SK-N-SH (cell line): ENCODE data around the gene PLA2G6. TPM values are rescaled to one million over a fixed set of nuclear protein-coding genes. Genes with fewer than 3 reads are reported as not detected.

Experiments used
- CTCF ChIA-PET: fragments of 300-600, 350-600 bp; formaldehyde crosslinking; extraction: SDS; loops from one replicate; lab custom pipeline; 2021; lab: Yijun Ruan, JAX
- POLR2A ChIA-PET: fragments of 350-600 bp; sonication (Branson Sonifier 250); formaldehyde crosslinking; extraction: SDS; loops from one replicate; lab custom pipeline; 2020; ENCODE audit warnings: antibody characterized with exemption, inconsistent platforms; lab: Yijun Ruan, JAX
- DNase-seq: peaks from one replicate; pipeline ENCODE4 v3.0.0; 2012
- H2AFZ ChIP-seq: fragments of 200-600 bp; sonication (generic); 2 replicates; pipeline ENCODE4 v1.8.1; 2016; ENCODE audit warnings: antibody characterized with exemption, mild to moderate bottlenecking, low read depth
- H3F3A ChIP-seq: fragments of 200-600 bp; sonication (generic); replicated peaks from 2 replicates; pipeline ENCODE3; 2016; ENCODE audit warnings: antibody characterized with exemption, mild to moderate bottlenecking; ENCODE audit not compliant: insufficient read depth
- H3K27ac ChIP-seq, 2 experiments: fragments of 200-500 bp in 1 of 2; fragments of 200-600 bp in 1 of 2; sonication (Bioruptor generic) in 1 of 2; sonication (generic), shearing (Covaris generic) in 1 of 2; 2 replicates each; pipeline versions ENCODE4 v1.5.1 to v1.6.1; 2014 to 2016; ENCODE audit warnings: low read depth in 2 of 2, inconsistent platforms in 1 of 2, low read length in 1 of 2, mild to moderate bottlenecking in 1 of 2, mixed read lengths in 1 of 2
- H3K27me3 ChIP-seq: fragments of 200-600 bp; sonication (generic), shearing (Covaris generic); 2 replicates; pipeline ENCODE4 v1.6.1; 2016; ENCODE audit warnings: mixed run types; ENCODE audit not compliant: insufficient read depth
- H3K36me3 ChIP-seq, 2 experiments: fragments of 200-500 bp in 1 of 2; fragments of 200-600 bp in 1 of 2; sonication (Bioruptor generic) in 1 of 2; sonication (generic) in 1 of 2; replicated peaks in 1 of 2; 2 replicates each; pipeline versions ENCODE3 to v1.5.1; 2014 to 2016; ENCODE audit warnings: low read length in 1 of 2, mild to moderate bottlenecking in 1 of 2; ENCODE audit not compliant: insufficient read depth in 2 of 2, control insufficient read depth in 1 of 2
- H3K4me1 ChIP-seq, 2 experiments: fragments of 200-500 bp in 1 of 2; fragments of 200-600 bp in 1 of 2; sonication (Bioruptor generic) in 1 of 2; sonication (generic), shearing (Covaris generic) in 1 of 2; 2 replicates each; pipeline versions ENCODE4 v1.5.1 to v1.6.1; 2014 to 2016; ENCODE audit warnings: low read depth in 1 of 2, low read length in 1 of 2, mixed run types in 1 of 2; ENCODE audit not compliant: insufficient read depth in 2 of 2, control insufficient read depth in 1 of 2
- H3K4me2 ChIP-seq: fragments of 200-600 bp; sonication (generic), shearing (Covaris generic); 2 replicates; pipeline ENCODE4 v1.6.1; 2017; ENCODE audit warnings: mixed run types
- H3K4me3 ChIP-seq, 2 experiments: fragments of 200-500 bp in 1 of 2; fragments of 200-600 bp in 1 of 2; sonication (Bioruptor generic) in 1 of 2; sonication (generic), shearing (Covaris generic) in 1 of 2; 2 replicates each; pipeline versions ENCODE4 v1.5.1 to v1.8.1; 2014 to 2016; ENCODE audit warnings: low read depth in 2 of 2, inconsistent platforms in 1 of 2, low read length in 1 of 2, mild to moderate bottlenecking in 1 of 2, mixed read lengths in 1 of 2, moderate library complexity in 1 of 2
- H3K79me2 ChIP-seq: fragments of 200-600 bp; sonication (generic); 2 replicates; pipeline ENCODE4 v1.8.1; 2017; ENCODE audit warnings: mild to moderate bottlenecking; ENCODE audit not compliant: insufficient read depth
- H3K9ac ChIP-seq: fragments of 200-600 bp; sonication (generic); 2 replicates; pipeline ENCODE4 v1.6.1; 2017; ENCODE audit warnings: mixed run types
- H3K9me2 ChIP-seq: fragments of 200-600 bp; sonication (generic); 2 replicates; pipeline ENCODE4 v1.6.1; 2017; ENCODE audit warnings: mixed run types
- H3K9me3 ChIP-seq: fragments of 200-600 bp; sonication (generic); 2 replicates; pipeline ENCODE4 v1.6.1; 2017; ENCODE audit warnings: mixed run types, mild to moderate bottlenecking, moderate library complexity
- H4K20me1 ChIP-seq: fragments of 200-600 bp; sonication (generic); 2 replicates; pipeline ENCODE4 v1.6.1; 2017; ENCODE audit warnings: mild to moderate bottlenecking, mixed run types; ENCODE audit not compliant: insufficient read depth
- CHD2 ChIP-seq: fragments of 150-350 bp; IDR thresholded peaks from 2 replicates; pipeline ENCODE4 v1.6.1; 2018; ENCODE audit warnings: low read length; ENCODE audit not compliant: partially characterized antibody
- CTCF ChIP-seq: fragments of 200-600 bp; sonication (generic); IDR thresholded peaks from 2 replicates; pipeline ENCODE4 v1.6.1; 2017; ENCODE audit warnings: antibody characterized with exemption, mild to moderate bottlenecking, moderate library complexity
- ELF1 ChIP-seq: IDR thresholded peaks from 2 replicates; pipeline ENCODE4 v1.4.0; 2012
- FOSL2 ChIP-seq: IDR thresholded peaks from 2 replicates; pipeline ENCODE4 v1.4.0; 2012; ENCODE audit warnings: low read depth, mild to moderate bottlenecking, moderate library complexity, borderline replicate concordance
- GATA2 ChIP-seq: sonication (generic); formaldehyde crosslinking; IDR thresholded peaks from 2 replicates; pipeline ENCODE4 v1.5.0; 2020; ENCODE audit warnings: mild to moderate bottlenecking, missing genetic modification reagents
- IRF3 ChIP-seq: fragments of 150-350 bp; IDR thresholded peaks from 2 replicates; pipeline ENCODE4 v1.6.1; 2016; ENCODE audit warnings: mild to moderate bottlenecking, low read depth, low read length
- MEF2A ChIP-seq: IDR thresholded peaks from 2 replicates; pipeline ENCODE4 v1.4.0; 2012; ENCODE audit warnings: low read depth, borderline replicate concordance
- MXI1 ChIP-seq: IDR thresholded peaks from 2 replicates; pipeline ENCODE4 v1.6.1; 2012; ENCODE audit warnings: mild to moderate bottlenecking, low read depth, low read length, improper control_type of control experiment
- NRF1 ChIP-seq: IDR thresholded peaks from 2 replicates; pipeline ENCODE4 v1.6.1; 2012; ENCODE audit warnings: low read depth, mild to moderate bottlenecking, low read length
- POLR2AphosphoS5 ChIP-seq: IDR thresholded peaks from 2 replicates; pipeline ENCODE4 v1.6.1; 2012; ENCODE audit warnings: low read depth, low read length
- RAD21 ChIP-seq: IDR thresholded peaks from 2 replicates; pipeline ENCODE4 v1.6.1; 2012; ENCODE audit warnings: mild to moderate bottlenecking, low read length
- RCOR1 ChIP-seq: fragments of 150-350 bp; IDR thresholded peaks from 2 replicates; pipeline ENCODE4 v1.6.1; 2017; ENCODE audit warnings: antibody characterized with exemption, low read length
- REST ChIP-seq: IDR thresholded peaks from 2 replicates; pipeline ENCODE4 v1.6.1; 2012; ENCODE audit warnings: mild to moderate bottlenecking, low read depth, low read length, moderate library complexity
- RFX5 ChIP-seq: IDR thresholded peaks from 2 replicates; pipeline ENCODE4 v1.6.1; 2012; ENCODE audit warnings: mild to moderate bottlenecking, improper control_type of control experiment, low read length
- SIN3A ChIP-seq: IDR thresholded peaks from 2 replicates; pipeline ENCODE4 v1.6.1; 2012; ENCODE audit warnings: low read depth, mild to moderate bottlenecking, low read length, moderate library complexity, borderline replicate concordance
- SMC3 ChIP-seq: IDR thresholded peaks from 2 replicates; pipeline ENCODE4 v1.6.1; 2012; ENCODE audit warnings: low read depth, low read length, improper control_type of control experiment
- TEAD4 ChIP-seq: IDR thresholded peaks from 2 replicates; pipeline ENCODE4 v1.4.0; 2012; ENCODE audit warnings: mild to moderate bottlenecking, borderline replicate concordance; ENCODE audit not compliant: insufficient read depth
- YY1 ChIP-seq: IDR thresholded peaks from 2 replicates; pipeline ENCODE4 v1.4.0; 2012; ENCODE audit warnings: low read depth, mild to moderate bottlenecking
- WGBS: methylation state at CpG from one replicate; pipeline ENCODE4 v1.1.6; 2017; ENCODE audit warnings: low lambda C conversion rate; 5-methylcytosine and 5-hydroxymethylcytosine counted together
- polyA plus RNA-seq, 3 experiments: library from polyadenylated mRNA; depleted of rRNA; stranded (reverse); fragments of >200 nt; gene quantifications; 2 replicates each; pipeline ENCODE4 v1.2.3, GENCODE V29; 2012
- TF ChIP-seq, protein P1 (sequence below): fragments of 150-350 bp; IDR thresholded peaks from 2 replicates; pipeline ENCODE4 v1.6.1; 2017; ENCODE audit warnings: antibody characterized with exemption, low read length, low read depth, borderline replicate concordance

Gene PLA2G6
- polyA plus RNA-seq, 1 of the 3 experiments (the other 2 are of a cell fraction): 10.5 TPM

DNA sequence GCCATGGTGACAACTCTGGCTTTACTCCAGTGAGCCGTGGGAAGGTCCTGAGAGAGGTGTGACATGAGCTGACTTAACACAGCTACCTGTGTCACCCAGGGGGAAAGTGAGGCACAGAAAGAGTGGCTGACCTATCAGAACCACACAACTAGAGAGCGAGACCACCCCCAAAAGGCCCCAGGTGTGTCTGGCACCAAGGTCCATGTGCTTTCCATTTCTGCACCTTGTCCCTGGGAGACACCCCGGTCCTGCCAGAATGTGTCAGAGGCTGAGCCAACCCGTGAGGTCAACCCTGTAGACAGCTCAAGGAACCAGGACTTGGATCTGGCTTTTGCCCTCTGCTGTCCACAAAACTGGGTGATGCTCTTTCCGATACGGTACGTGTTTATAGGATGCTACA, 29.9 kb upstream of the PLA2G6 start:
- H2AFZ ChIP-seq: no peak overlapping the region
- no peaks in the 10 kb centered on the region for H3K9me2 ChIP-seq
- no peak overlapping the region for H3K4me3 ChIP-seq
- no peak overlapping the region for H3K27ac ChIP-seq
- peaks cover 31% of the 10 kb centered on the region; the same call in 1 of the 2 replicates for H3K79me2 ChIP-seq
- no peak for TF ChIP-seq POLR2AphosphoS5
- no peak for TF ChIP-seq CHD2
- TF ChIP-seq REST: no peak
- TF ChIP-seq GATA2 (CRISPR knock-in tag): no peak
- TF ChIP-seq RCOR1: no peak
- TF ChIP-seq NRF1: no peak
- no peak for TF ChIP-seq MEF2A
- no peak for TF ChIP-seq RFX5
- TF ChIP-seq MXI1: no peak
- TF ChIP-seq, protein P1, sequence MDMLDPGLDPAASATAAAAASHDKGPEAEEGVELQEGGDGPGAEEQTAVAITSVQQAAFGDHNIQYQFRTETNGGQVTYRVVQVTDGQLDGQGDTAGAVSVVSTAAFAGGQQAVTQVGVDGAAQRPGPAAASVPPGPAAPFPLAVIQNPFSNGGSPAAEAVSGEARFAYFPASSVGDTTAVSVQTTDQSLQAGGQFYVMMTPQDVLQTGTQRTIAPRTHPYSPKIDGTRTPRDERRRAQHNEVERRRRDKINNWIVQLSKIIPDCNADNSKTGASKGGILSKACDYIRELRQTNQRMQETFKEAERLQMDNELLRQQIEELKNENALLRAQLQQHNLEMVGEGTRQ: no peak
- no peak for TF ChIP-seq IRF3
- TF ChIP-seq YY1: no peak
- TF ChIP-seq SMC3: no peak
- no peak for TF ChIP-seq TEAD4
- TF ChIP-seq RAD21: no peak
- no peak for TF ChIP-seq CTCF
- no peak for TF ChIP-seq SIN3A
- no peak for TF ChIP-seq FOSL2
- TF ChIP-seq ELF1: no peak
- no peaks in the 10 kb centered on the region for H3K9me3 ChIP-seq
- no peak for DNase-seq
- no peaks in the 10 kb centered on the region for H3F3A ChIP-seq
- ChIA-PET CTCF (no interaction called here), POLR2A (no interaction called here)
- H3K36me3 ChIP-seq: no peaks in the 10 kb centered on the region
- H3K27me3 ChIP-seq: no peaks in the 10 kb centered on the region
- WGBS: 90% methylated on average over 3 of the region's 7 CpGs
- no peak overlapping the region for H3K4me2 ChIP-seq
- no peaks in the 10 kb centered on the region; a peak in 1 of 4 replicates for H3K4me1 ChIP-seq
- no peak overlapping the region for H3K9ac ChIP-seq
- no peaks in the 10 kb centered on the region; the same call in 1 of the 2 replicates for H4K20me1 ChIP-seq
